Right hindlimb (tissue), 1 donor: Measurements from ENCODE around the gene DNAAF5.

Source experiments
- DNase-seq: peaks from one replicate; pipeline ENCODE4 v3.0.0-alpha.2; 2018

Gene DNAAF5

DNA sequence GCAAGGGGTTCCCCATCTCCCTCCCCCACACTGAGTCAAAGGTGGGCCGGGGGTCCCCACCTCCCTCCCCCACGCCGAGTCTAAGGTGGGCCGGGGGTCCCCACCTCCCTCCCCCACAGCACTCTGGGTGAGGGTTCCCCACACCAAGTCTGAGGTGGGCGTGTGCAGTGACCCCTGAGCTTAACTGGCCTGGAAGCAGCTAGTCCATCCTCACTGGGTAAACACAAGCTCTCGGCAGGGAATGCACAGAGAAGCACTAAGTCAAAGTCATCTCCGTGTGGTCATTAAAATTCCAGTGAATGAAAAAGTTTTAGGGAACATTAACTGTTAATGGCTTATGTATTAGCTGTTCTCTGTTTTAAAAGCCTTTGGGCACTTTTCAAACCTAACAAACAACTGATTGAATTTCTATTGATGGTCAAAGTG is 44.3 kb downstream of the DNAAF5 start:
- DNase-seq: no peak

DNA sequence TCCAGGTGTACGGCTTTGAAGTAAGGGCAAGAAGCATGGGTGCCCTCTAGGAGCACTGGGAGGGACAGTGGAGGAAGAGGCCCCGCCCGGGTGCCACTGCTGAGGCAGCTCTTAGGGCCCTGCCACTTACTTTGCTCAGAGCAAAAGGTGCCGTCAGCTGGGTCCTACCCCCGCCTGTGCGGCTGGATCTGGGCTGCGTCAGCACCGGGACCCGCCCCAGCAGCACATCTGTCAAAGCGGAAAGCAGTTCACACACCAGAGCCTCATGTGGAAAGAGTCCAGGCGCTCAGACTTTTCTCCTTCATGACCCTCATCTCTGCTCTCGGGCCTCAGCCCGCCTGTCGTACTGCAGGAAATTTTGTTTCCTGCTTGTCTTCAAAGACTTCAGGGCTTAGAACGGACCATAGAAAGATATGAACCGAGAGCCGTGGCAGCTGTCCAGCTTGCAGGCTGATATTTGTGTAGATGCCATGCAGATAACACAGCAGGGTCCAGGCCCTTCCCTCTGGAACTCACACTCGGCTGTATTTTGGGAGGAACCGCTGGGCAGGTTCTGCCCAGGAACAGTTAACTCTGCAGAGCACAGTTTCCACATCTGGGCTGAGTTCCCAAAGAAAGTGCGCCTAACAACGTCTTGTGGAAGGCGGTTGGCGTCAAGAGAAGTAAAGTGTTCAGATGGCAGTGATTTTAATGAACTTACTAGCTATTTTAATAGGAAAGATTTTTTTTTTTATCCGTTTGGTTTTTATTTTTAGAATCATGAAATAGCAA is 44.9 kb downstream of the DNAAF5 start:
- DNase-seq: peak; percentile 84

DNA sequence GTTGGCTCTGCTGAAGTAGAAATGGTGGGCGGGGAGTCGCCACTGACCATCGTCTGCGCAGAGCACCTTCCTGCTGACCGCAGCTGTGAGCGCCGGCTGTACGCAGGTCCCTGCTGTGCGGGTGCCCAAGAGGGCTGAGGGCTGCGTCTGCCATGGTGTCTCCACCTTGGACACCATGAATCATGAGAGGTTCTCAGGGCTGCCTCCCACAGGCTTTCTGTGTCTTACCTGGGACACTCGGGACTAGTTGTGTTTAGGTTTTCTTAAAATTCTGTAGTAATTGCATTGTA is 45.5 kb downstream of the DNAAF5 start:
- no peak for DNase-seq

DNA sequence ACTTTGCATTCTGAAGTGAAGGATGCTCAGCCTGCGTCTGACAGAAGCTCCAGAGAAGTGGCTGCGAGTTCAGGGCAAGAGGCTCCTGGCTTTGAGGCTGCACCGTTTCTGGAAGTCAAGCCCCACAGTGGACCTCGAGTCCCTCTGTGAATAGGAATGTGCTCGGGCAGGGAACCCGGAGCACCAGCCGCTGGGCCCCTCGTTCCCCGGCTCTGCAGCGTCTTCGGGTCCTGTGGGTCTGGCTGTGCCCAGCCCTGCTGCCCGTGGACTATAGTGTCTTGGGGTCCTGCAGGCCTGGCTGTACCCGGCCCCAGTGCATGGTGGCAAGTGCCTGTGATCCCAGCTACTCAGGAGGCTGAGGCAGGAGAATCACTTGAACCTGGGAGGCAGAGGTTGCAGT is 45.9 kb downstream of the DNAAF5 start:
- no peak for DNase-seq

DNA sequence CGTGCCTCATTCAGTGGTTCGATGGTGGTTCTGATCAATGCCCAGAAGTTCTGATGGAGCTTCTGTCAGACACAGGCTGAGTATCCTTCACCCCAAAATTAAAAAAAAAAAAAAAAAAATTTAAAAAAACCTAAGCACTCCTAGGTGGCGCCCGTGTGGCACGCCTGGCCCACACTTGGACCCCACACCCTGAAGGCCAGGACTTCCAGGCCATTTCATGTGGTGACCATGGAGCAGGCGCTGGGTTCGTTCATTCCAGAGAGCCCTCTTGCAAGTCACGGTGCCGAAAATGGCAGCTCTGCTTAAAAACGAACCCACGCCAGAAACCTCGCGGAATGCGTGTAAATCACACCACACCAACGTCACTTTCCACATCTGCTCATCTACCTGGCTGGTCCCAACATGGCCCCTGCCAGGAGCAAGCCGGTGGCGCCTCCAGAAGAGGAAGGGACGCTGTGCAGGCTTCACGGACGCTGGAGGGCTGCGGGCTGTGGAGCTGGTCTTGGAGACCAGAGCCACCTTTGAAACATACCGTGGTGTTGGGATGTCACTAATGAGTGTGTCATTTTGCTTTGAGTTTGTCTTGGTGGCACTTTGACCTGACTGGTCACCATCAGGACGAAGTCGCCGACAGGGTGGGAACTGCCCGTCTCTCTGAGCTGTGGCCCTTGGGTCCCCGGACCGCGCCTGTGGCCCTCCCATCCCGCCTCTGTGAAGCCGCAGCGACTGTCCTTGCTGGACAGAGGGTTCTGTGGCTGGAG is 46.5 kb downstream of the DNAAF5 start:
- no peak for DNase-seq

DNA sequence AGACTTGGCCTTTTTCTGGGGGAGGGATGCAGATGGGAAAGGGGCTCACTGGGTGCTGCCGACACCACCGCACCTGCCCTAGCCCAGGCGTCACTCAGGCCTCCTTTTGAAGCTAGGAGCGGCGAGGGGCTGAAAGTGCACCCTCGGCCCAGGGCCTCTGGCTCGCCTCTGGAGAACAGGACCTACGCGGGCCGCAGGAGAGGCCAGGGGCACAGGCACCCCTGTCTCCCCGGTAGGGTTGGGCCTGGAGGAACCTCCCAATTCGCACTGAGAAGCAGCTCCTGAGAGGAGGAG is 47.1 kb downstream of the DNAAF5 start:
- DNase-seq: no peak

DNA sequence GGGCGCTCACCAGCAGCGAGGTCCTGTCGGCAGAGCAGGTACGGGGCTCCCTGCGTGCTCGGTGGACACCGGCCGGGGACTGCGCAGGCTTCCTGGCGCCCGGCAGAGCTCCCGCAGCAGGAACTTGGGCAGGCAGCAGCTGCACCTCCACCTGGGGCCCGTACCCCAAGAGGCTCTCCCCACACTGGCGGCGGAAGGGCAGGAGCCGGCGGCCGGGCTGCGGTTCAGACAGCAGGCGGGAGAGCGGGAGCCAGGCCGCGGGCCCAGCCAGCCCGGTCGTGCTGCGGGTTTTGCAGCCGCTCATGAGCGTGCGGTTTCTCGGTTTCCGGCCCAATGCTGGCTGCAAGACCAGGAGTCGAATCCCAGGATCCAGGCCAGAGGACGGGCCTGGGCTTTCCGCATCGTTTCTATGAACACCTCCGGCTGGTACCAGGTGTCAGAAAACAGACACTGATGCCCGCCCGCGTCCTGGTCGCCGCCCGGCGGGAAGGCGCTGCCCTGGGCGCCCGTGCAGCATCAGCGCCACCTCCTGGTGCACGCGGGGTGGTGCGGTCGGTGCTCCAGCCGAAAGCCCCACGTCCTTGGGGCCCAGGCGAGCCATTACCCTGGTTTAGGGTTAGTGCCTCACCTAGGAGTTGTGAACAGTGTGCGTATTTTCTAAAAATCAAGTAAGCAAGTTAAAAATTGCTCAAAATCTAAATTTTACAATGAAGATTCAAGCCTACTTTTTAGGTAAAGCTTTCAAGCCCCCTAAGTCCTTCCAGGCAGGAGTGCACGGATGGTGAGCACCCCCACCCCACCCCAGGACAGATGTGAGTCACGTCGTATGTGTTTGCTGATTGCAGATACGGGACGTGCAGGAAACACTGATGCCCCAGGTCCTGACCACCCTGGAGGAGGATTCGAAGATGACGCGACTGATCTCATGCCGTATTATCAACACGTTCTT is 47.9 kb downstream of the DNAAF5 start:
- peak; percentile 66 for DNase-seq

DNA sequence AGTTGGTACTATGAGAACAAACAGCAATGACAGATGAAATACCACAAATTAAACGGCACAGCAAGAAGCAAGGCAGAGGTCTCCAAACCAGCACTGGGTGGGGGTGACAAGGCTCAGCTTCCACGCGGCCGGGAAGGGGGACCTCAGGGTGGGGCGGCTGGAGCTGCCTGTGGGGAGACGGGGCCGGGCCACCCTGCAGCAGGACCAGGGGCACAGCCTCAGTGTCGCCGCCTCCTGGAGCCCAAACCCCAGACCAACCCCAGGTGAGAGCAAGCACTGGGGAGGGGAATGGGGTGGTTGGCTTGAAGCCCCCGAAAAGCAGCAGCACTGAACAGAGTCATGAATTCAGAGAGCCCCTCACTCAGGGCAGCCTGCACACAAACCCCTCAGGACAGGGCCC is 49.9 kb downstream of the DNAAF5 start:
- no peak for DNase-seq

DNA sequence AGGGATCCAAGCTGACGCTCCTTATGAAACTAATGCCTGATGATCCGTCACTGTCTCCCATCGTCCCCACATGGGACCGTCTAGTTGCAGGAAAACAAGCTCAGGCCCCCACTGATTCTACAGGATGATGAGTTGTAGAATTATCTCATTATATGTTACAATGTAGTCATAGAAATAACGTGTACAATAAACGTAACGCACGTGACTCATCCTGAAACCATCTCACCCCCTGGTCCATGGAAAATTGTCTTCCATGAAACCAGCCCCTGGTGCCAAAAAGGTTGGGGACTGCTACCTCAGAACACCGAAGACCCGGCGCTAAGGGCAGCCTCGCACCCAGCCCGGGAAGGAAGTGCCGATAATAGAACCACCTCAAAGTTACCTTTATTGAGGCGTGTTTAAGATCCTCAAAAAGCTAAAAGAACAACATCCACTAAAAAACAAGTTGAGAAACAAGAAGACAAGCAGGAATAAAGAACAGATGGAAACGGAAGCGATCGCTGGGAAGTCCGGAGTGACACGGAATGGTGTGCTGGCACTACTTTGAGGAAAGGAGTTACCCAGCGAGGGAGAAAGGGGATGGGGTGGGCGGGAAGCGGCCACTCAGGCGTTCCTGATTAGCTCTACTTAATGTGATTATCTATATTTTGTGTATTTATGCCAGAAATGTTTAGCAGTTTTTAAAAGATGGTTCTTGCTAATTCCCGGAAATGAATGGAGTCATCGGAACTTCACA is 50.7 kb downstream of the DNAAF5 start:
- DNase-seq: no peak

DNA sequence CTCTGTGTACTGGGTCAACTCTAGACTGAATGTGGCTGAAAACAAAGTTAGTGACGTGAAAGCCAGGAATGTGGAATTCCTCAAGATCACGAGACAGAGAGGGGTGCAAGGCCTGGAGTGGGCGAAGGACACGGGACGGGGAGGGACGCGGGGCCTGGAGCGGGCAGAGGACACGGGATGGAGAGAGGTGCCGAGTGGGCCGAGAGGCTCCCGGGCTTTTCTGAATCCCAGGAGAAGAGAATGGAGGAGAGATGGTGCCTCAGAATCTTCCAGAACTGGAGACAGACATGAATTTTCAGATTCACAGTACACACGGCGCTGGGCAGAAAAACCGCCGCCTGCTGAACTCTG is 51.2 kb downstream of the DNAAF5 start:
- no peak for DNase-seq

DNA sequence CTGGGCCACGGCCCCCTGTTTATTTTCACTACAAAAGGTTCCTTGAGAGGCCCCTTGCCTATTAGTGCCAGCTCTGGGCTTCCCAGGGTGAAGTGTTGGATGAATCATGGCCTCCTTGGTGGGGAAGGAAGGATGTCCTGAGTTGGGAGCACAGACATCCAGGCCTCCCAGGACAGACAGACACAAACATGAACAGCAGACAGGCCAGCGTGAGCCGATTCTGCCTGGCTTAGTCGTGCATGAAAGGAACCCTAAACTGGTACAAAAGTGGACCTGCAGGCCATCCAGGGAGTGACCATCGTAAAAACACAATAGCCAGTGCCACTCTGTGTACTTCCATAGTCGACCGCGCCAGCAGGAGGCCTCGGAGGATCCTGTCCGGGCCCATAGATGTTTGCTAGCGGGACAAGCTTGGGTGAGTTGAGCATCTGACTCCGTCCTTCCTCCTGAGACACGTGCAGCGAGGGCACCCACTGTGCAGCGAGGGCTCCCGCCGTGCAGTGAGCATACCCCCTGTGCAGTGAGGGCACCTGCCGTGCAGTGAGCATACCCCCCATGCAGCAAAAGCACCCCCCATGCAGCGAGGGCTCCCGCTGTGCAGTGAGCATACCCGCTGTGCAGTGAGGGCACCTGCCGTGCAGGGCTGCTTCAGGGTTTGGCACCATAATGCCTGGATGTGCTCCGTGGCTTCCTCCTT is 51.9 kb downstream of the DNAAF5 start:
- DNase-seq: no peak

DNA sequence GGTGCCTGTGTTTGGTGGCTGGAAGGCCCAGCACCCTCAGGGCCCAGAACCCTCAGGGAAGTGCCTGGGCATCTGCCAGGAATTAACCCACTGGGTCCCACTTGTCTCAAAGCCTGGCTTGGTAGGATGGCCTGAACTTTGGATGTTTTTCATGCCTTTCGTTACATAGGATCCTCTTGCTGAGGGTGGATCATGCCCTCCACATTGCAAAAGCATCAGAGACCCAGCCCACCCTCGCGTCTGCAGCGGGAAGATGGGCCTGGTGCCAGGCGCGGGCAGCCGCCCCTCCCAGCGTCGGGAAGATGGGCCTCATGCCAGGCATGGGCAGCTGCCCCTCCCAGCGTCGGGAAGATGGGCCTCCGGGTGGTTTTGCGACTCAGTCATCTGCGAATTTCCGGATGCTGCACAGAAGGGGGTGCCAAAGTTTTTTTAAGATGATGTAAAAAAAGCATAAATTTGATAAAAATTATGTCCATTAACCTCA is 52.5 kb downstream of the DNAAF5 start:
- DNase-seq: peak; percentile 70

DNA sequence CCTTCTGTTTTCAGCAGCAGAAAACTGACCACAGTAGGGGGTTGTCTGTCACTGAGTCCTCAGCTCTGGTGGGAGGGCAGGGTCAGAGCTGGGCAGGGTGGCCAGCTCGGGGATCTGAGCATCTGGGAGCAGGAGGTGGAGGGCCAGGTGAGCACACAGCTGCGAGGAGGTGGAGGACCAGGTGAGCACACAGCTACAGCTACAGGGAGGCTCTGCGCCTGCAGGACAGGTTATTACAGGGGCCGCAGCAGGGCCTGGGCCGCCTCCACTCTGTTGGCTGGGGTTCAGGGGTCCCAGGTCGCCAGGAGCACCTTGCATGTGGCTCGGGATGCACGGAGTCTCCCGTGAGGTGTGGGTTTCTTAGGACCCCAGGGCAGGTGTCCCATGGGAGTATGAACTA is 53.0 kb downstream of the DNAAF5 start:
- DNase-seq: no peak

DNA sequence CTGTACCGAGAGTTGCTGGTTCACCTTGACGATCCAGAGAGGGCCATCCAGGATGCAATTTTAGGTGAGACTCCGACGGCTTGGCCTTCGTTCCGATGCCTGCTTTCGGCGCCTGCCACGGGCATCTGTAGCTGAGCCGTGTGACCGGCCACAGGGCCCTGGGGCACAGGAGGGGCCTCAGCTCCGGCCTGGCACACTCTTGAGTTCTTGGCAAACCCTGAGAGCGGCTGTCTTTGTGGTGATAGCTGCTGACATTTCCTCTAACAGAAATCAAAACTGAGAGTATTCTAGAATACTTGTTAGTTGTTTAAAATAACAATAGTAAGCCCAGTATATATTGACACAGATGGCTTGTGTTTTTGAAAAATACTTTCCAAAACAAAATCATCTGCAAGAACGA is 53.6 kb downstream of the DNAAF5 start:
- no peak for DNase-seq

DNA sequence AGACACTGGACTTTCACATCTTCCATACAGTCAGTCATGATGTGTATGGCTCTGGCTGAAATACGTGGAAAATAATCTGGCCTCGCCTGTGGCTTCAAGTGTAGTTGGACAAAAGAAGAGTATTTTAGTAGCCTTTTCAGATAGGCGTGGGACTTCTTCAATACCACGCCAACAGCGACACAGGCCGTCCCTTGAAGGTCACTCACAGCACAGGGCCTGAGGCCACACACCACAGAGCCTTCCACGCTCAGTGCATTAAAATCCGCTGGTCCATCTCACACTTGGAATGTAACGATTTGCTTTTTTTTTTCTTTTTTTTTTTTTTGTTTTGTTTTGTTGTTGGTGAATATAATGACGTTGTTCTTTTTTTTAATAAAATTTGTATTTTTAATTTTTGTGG is 54.0 kb downstream of the DNAAF5 start:
- no peak for DNase-seq

DNA sequence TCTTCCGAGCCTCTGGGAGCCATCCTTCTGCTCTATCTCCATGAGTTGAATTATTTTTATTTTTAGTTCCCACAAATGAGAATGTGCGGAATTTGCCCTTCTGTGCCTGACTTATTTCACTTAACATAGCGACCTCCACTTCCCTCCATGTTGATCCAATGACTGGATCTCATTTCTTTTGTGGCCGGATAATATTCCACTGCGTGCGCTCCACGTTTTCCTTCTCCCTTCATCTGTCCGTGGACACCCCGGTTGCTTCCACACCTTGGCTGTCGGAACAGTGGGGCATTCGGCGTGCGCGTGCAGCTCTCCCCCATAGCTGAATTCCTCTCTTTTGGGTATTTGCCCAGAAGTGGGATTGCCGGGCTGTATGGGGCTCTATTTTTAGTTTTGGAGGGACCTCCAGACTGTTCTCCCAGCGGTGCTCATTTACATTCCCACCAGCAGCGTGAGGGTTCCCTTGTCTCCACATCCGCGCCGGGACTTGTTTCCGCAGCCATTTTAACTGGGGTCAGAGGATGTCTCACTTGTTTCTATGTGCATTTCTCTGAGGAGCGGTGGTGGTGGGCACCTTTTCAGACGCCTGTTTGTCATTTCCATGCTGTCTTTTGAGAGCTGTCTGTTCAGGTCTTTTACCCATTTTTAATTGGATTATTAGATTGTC is 54.8 kb downstream of the DNAAF5 start:
- no peak for DNase-seq

DNA sequence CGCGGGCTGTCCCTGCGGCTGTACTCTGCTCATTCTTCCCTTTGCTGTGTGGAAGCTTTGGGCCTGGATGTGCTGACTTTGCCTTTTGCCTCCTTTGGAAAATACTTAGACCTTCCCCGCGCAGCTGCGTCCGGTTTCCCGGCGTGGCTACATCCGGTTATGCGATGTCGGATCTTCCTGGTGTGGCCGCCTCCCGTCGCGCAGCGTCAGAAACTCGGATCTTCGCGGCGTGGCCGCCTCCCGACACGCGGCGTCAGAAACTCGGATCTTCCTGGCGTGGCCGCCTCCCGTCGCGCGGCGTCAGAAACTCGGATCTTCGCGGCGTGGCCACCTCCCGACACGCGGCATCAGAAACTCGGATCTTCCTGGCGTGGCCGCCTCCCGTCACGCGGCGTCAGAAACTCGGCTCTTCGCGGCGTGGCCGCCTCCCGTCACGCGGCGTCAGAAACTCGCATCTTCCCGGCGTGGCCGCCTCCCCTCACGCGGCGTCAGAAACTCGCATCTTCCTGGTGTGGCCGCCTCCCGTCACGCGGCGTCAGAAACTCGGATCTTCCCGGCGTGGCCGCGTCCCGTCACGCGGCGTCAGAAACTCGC is 55.5 kb downstream of the DNAAF5 start:
- DNase-seq: no peak

DNA sequence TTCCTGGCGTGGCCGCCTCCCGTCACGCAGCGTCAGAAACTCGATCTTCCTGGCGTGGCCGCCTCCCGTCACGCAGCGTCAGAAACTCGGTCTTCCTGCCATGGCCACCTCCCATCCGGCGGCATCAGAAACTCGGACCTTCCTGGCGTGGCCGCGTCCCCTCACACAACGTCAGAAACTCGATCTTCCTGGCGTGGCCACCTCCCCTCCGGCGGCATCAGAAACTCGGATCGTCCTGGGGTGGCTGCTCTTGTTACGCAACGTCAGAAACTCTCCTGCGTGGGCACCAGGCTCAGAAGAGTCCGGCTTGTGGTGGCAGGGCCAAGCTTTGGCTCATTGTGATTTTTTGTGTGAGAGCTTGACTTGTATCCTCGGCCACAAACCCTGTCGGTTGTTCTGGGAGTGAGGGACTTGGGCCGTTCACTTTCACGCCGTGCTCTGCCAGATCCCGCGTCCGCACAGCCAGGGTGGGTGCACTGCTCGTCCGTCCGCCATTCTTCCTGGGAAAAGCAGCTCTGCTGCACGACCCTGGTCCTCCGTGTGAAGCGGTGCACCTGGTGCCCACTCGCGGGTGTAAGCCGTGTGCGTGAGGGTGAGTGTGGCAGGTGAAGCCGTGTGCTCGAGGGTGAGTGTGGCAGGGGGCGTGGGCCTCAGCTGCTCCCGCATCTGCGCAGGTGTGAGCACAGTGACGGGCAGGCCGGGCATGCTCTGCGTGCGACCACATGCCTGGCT is 56.4 kb downstream of the DNAAF5 start:
- DNase-seq: no peak

DNA sequence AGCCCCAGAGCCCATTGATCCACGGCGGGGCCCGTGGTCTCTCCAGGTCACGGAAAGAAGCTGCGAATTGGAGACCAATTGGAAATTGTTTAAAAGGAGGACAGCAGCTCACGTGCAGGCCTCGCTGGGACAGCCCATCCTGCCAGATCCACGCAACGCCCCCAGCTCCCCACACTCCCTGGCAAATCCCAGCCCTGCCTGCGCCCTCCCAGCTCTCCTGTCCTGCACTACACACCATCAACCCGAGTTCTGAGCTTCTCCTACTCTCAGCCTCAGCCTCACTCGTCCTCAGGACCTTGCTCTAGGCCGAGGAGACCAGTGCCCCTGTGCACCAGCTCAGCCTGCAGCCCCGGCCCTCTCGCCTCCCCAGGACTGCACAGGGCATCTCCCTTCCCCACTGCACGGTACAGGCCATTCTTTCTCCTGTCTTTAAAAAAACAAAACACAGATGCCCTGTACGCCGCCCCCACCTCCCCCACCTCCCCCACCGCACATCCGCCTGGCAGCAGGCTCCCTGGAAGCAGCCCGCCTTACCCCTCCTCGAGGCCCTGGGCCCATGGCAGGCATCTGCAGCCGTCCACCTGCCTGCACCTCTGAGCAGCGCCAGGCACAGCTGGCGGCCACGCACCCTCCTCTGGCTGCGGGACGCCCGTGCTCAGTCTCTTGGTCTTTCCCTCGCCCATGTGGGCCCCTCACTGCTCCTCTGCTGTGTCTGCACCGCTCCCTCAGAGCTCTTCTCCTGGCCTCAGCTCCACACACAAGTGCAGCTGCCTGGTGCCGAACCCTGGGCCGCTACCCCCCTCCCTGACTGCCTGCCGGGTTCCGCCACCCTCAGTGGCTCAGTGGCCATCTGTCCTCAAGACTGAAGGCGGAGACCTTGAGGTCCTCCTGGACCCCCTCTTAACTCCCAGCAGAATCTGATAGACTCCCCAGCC is 57.3 kb downstream of the DNAAF5 start:
- DNase-seq: no peak

DNA sequence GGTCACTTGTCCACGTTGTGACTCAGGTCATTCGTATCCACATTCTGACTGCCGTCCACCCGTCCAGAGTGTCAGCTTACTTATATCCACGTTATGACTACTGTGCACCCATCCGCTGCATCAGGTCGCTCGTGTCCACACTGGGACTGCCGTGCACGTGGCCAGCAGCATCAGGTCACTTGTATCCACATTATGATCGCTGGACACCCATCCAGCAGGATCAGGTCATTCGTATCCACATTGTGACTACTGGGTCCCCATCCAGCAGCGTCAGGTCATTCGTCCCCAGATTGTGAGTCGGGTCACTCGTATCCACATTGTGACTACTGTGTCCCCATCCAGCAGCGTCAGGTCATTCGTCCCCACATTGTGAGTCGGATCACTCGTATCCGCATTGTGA is 58.5 kb downstream of the DNAAF5 start:
- no peak for DNase-seq
